Right renal cortex interstitium (tissue), 3 donors: ENCODE measurements around the gene RPL31. TPM values are rescaled to one million over a fixed set of nuclear protein-coding genes. Genes with fewer than 3 reads are reported as not detected.

Experiments
- DNase-seq, 3 donors: peaks; one replicate each; pipeline ENCODE4 v3.0.0-alpha.2; 2013; ENCODE audit warnings: low read depth in 3 of 3, low spot score in 2 of 3
- polyA plus RNA-seq, 3 donors: library from polyadenylated mRNA; unstranded; fragments of 120-200 nt; gene quantifications; one replicate each; pipeline ENCODE4 v1.2.1, GENCODE V29; 2013; ENCODE audit not compliant: insufficient read length in 3 of 3

RPL31 gene
- polyA plus RNA-seq, 3 donors: 2,845 to 3,234 (median 3,088) TPM

- no peak for DNase-seq
Observed at GRCh38 chr2:101053117-101053516, 51.0 kb downstream of the RPL31 start.

Other genes starting within 250 kb of the RPL31 start
- 10 to 100 TPM; 10.6 to 12.0 (median 11.5) TPM for gene NPAS2, start 182.2 kb upstream of the RPL31 start, polyA plus RNA-seq
- 10 to 100 TPM; 26.6 to 30.8 (median 27.0) TPM for gene TBC1D8, start 149.1 kb downstream of the RPL31 start, polyA plus RNA-seq